Measurements from ENCODE around the gene CLDN4. TPM values are rescaled to one million over a fixed set of nuclear protein-coding genes. Genes with fewer than 3 reads are reported as not detected.
"Not testable (repeated sequence)": the region's sequence is repeated elsewhere in the genome, so short reads cannot be mapped to it uniquely, and the experiment has no call there.

CLDN4 gene
- total RNA-seq, result 1,000 to 10,000 TPM; 1,078 to 1,246 TPM
- long read RNA-seq, transcript CLDN4-201 (1 exons, 1,831 nt), result major isoform, 3,525 of 3,528 reads
- long read RNA-seq, partial matches to known transcripts, result 0 of 3,528 reads
- long read RNA-seq, other reads (novel, unspliced or antisense), result 3 of 3,528 reads

GRCh38 chr7:73830681-73831583 is at the start of gene CLDN4:
Gene CLDN4 (plus strand): TSS chr7:73830996. CDS start chr7:73831202, 206 bp downstream.
- intact Hi-C loops (cut with DNase I, micrococcal nuclease), result no loop called here
- ATAC-seq, result peak; percentile 49
- peak; percentile 95 to 96 for DNase-seq

GRCh38 chr7:73786588-73786987 is 44.2 kb upstream of the CLDN4 start:
- no peak for ATAC-seq
- intact Hi-C loops (cut with DNase I, micrococcal nuclease), result no loop called here
- DNase-seq, result no peak

- DNase-seq; intact Hi-C loops (cut with DNase I, micrococcal nuclease): not testable (repeated sequence)
- peak; percentile 33 for ATAC-seq
These were observed 43.1 kb upstream of the CLDN4 start for GRCh38 chr7:73787786-73788048.

GRCh38 chr7:73789051-73789450 is 41.7 kb upstream of the CLDN4 start:
- DNase-seq, result no peak
- intact Hi-C loops (cut with DNase I, micrococcal nuclease), result no loop called here
- ATAC-seq, result no peak

DNA sequence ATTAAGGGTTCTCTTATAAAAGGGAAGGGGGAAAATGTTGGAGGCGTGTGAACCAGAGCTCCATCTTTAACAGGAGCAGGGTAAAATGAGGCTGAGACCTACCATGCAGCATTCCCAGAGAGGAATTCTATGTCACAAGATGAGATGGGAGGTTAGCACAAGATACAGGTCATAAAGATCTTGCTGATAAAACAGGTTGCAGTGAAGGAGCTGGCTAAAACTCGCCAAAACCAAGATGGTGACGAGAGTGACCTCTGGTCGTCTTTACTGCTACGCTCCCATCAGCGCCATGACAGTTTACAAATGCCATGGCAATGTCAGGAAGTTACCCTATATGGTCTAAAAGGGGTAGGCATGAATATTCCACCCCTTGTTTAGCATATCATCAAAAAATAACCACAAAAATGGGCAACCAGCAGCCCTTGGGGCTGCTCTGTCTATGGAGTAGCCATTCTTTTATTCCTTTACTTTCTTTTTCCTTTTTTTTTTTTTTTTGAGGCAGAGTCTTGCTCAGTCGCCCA is 39.6 kb upstream of the CLDN4 start:
- DNase-seq, result peak in 1 of 2 donors; percentile 20
- ATAC-seq; intact Hi-C loops (cut with DNase I, micrococcal nuclease): not testable (repeated sequence)

GRCh38 chr7:73795188-73795587 is 35.6 kb upstream of the CLDN4 start:
- DNase-seq; intact Hi-C loops (cut with DNase I, micrococcal nuclease); ATAC-seq: not testable (repeated sequence)

- DNase-seq; intact Hi-C loops (cut with DNase I, micrococcal nuclease); ATAC-seq: not testable (repeated sequence)
These were observed 34.1 kb upstream of the CLDN4 start for GRCh38 chr7:73796656-73797055.

DNA sequence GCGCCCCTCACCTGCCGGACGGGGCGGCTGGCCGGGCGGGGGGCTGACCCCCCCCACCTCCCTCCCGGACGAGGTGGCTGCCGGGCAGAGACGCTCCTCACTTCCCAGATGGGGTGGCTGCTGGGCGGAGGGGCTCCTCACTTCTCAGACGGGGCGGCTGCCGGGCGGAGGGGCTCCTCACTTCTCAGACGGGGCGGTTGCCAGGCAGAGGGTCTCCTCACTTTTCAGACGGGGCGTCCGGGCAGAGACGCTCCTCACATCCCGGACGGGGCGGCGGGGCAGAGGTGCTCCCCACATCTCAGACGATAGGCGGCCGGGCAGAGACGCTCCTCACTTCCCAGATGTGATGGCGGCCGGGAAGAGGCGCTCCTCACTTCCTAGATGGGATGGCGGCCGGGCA is 33.6 kb upstream of the CLDN4 start:
- ATAC-seq; intact Hi-C loops (cut with DNase I, micrococcal nuclease): not testable (repeated sequence)
- peak in 1 of 2 donors; percentile 12 for DNase-seq

GRCh38 chr7:73799282-73800141 is 31.3 kb upstream of the CLDN4 start:
- intact Hi-C loops (cut with DNase I, micrococcal nuclease), result no loop called here
- ATAC-seq (peak; percentile 68), DNase-seq (peak in 1 of 2 donors; percentile 15)

DNA sequence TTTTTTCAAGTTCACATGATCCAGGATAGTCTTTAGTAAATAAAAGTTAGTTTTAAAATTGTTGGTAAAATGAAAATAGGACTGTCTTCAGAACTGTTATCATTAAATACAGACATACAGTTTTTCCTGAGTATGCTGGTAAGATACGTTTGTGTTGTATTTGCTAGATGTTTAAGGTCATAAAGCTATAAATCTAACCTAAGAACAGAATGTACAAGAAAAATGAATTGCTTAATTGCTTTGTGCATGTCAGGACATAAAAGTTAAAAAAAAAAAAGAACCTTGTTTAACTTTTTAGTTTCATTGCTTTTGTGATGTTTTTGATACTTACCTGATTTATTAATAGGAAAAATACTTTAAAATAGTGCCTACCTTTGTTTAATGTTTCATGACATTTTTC is 29.2 kb upstream of the CLDN4 start:
- peak; percentile 86 for ATAC-seq

GRCh38 chr7:73802459-73802858 is 28.3 kb upstream of the CLDN4 start:
- peak; percentile 30 for ATAC-seq
- intact Hi-C loops (cut with DNase I, micrococcal nuclease), result no loop called here
- DNase-seq, result peak in 1 of 2 donors; percentile 24

More for the DNA sequence above, 29.2 kb upstream of the CLDN4 start:
- intact Hi-C loops (cut with DNase I, micrococcal nuclease), result no loop called here
- DNase-seq, result no peak

GRCh38 chr7:73809467-73809951 is 21.3 kb upstream of the CLDN4 start:
- peak; percentile 86 for ATAC-seq
- peak; percentile 81 to 91 for DNase-seq
- intact Hi-C loops (cut with DNase I, micrococcal nuclease), result no loop called here

GRCh38 chr7:73810998-73811360 is 19.8 kb upstream of the CLDN4 start:
- no peak for ATAC-seq
- intact Hi-C loops (cut with DNase I, micrococcal nuclease), result loop anchor here in 1 of 2 donors (5.0 kb wide), 1 partner anchor 41 kb away; no protein-coding TSS in a partner anchor
- peak in 1 of 2 donors; percentile 32 for DNase-seq

DNA sequence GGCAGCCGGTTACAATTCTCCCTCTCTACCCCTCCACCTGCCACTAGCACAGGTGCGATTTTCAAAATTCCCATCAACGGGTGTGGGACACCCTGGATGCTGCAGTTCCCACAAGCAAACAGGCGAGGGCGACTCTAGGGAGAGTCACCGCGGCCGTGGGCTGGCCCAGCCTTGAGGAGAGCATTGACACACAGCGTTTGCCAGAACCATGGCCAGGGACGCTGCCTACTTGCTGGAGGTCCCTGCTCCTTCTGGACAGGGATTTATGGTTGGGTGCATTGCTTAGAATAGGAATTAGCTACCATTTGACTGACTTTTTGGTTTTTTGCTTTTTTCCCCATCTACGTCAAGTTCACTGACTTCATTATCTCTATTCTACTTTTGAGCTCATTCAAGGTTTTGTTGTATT is 19.0 kb upstream of the CLDN4 start:
- intact Hi-C loops (cut with DNase I, micrococcal nuclease), result loop anchor here in 1 of 2 donors (5.0 kb wide), 1 partner anchor 41 kb away; no protein-coding TSS in a partner anchor
- peak; percentile 78 to 83 for DNase-seq
- ATAC-seq, result peak; percentile 64

DNA sequence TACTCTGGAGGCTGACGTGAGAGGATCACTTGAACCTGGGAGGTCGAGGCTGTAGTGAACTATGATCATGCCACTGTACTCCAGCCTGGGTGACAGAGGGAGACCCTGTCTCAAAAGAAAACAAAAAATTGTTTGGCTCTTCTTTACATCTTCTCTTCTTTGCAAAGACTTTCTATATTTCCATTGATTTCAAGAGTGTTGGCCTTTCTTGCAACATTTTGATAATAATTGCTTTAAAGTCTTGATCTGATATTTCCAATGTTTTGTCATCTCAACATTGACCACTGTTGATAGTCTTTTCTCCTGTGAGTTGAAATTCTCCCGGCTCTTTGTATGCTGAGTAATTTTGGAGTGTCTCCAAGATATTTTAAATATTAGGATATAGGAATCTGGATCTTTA is 17.8 kb upstream of the CLDN4 start:
- intact Hi-C loops (cut with DNase I, micrococcal nuclease), result loop anchor here in 1 of 2 donors (5.0 kb wide), 1 partner anchor 39 kb away; no protein-coding TSS in a partner anchor
- ATAC-seq, result no peak
- DNase-seq, result no peak

GRCh38 chr7:73815436-73815835 is 15.4 kb upstream of the CLDN4 start:
- ATAC-seq (no peak), DNase-seq (peak in 1 of 2 donors; percentile 23)
- intact Hi-C loops (cut with DNase I, micrococcal nuclease), result no loop called here

- DNase-seq (peak in 1 of 2 donors; percentile 12), ATAC-seq (no peak)
- intact Hi-C loops (cut with DNase I, micrococcal nuclease), result no loop called here
These were observed 13.7 kb upstream of the CLDN4 start for GRCh38 chr7:73817121-73817520.

- DNase-seq (no peak), ATAC-seq (no peak)
- intact Hi-C loops (cut with DNase I, micrococcal nuclease), result no loop called here
These were observed 10.8 kb upstream of the CLDN4 start for GRCh38 chr7:73820013-73820412.

All from left colon (tissue), 2 donors.